SU-DHL-6 (cell line): ENCODE data around the gene TMEM203.

Source experiments
- EZH2phosphoT487 ChIP-seq: fragments of 200-600 bp; sonication (generic), shearing (Covaris generic); conservative IDR thresholded peaks from 2 replicates; pipeline ENCODE4 v1.6.1; 2018; ENCODE audit warnings: mild to moderate bottlenecking, antibody characterized with exemption, low read length, moderate library complexity, mixed read lengths
- TF ChIP-seq, protein P1 (sequence below): fragments of 200-600 bp; sonication (generic); IDR thresholded peaks from one replicate; pipeline ENCODE4 v1.5.1; 2017; ENCODE audit warnings: antibody characterized with exemption, mild to moderate bottlenecking, low read length, moderate library complexity; ENCODE audit not compliant: insufficient read depth, poor library complexity, severe bottlenecking

DNA sequence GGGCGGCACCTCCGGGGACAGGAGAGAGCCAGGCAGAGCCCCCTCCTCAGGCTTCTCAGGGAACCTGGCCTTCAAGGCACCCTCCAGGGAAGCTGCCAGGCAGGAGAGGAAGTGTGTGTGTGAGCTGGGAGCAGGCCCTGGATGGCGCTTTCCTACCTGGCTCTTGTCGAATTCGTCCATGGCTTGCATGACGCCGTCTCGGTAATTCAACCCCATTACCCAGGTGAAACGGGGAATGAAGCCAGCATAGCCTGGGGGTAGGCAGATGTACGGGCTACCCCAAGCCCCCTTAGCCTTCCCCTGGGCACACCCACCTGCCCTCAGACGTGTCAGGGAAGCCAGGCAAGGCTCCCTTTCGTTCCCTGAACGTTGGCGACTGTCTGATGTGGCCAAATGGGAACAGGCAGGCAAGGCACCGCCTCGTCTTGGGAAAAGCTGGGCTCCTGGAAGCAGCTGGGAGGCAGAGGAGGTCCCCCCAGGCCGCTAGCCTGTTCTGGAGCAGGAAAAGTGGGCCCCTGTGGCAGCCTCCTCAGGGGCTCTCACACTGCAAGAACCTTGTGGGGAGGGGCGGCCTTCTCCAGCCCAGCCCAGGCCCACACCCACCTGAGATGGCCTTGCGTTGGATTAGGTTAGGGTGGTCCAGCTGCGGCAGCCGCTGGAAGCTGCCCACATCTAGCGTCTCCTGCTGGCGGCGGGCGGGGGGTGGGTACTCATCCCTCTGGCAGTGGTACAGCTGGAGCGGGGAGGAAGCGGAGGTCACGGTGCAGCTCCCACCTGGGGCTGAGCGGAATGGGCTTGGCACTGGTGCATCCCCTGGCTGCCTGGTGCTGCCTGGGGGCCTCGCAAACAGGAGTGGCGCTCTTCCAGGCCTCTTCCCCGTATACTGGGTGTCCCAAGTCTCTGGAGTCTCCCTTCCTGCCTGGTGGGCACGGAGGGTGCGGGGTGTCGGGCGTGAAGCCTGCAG is 39.3 kb upstream of the TMEM203 start:
- TF ChIP-seq, protein P1, sequence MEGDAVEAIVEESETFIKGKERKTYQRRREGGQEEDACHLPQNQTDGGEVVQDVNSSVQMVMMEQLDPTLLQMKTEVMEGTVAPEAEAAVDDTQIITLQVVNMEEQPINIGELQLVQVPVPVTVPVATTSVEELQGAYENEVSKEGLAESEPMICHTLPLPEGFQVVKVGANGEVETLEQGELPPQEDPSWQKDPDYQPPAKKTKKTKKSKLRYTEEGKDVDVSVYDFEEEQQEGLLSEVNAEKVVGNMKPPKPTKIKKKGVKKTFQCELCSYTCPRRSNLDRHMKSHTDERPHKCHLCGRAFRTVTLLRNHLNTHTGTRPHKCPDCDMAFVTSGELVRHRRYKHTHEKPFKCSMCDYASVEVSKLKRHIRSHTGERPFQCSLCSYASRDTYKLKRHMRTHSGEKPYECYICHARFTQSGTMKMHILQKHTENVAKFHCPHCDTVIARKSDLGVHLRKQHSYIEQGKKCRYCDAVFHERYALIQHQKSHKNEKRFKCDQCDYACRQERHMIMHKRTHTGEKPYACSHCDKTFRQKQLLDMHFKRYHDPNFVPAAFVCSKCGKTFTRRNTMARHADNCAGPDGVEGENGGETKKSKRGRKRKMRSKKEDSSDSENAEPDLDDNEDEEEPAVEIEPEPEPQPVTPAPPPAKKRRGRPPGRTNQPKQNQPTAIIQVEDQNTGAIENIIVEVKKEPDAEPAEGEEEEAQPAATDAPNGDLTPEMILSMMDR: no peak
- no peak for TF ChIP-seq EZH2phosphoT487
